AG04449 (cell line): ENCODE measurements around the gene LRRC15.

Experiments used
- CTCF ChIA-PET: fragments of 350-600 bp; formaldehyde crosslinking; extraction: SDS; loops from one replicate; lab custom pipeline; 2021; ENCODE audit warnings: antibody characterized with exemption; lab: Yijun Ruan, JAX
- POLR2A ChIA-PET: fragments of 400-600, 350-600 bp; formaldehyde crosslinking; extraction: SDS; loops from one replicate; lab custom pipeline; 2020; ENCODE audit warnings: antibody characterized with exemption, inconsistent platforms; lab: Yijun Ruan, JAX
- DNase-seq: peaks from one replicate; pipeline ENCODE4 v3.0.0-alpha.2; 2010; ENCODE audit warnings: low read depth, low spot score
- H3K4me3 ChIP-seq: 2 replicates; pipeline ENCODE4 v1.5.1; 2011; ENCODE audit warnings: low read depth, mild to moderate bottlenecking, control low read depth, low read length
- CTCF ChIP-seq: IDR thresholded peaks from one replicate; pipeline ENCODE4 v1.5.1; 2011; ENCODE audit warnings: mild to moderate bottlenecking, moderate library complexity, low read length, control low read depth, inconsistent platforms; ENCODE audit not compliant: insufficient read depth; ENCODE audit errors: missing control alignments

The LRRC15 gene

GRCh38 chr3:194311000-194311399, 58.5 kb downstream of the LRRC15 start:
- no peak for TF ChIP-seq CTCF
- ChIA-PET POLR2A (no interaction called here), CTCF (interaction anchor here (14.0 kb wide), 1 partner anchor 527 kb away, joined by 416 read pairs; no protein-coding TSS in a partner anchor)

GRCh38 chr3:194310060-194310835, 59.3 kb downstream of the LRRC15 start:
- ChIA-PET CTCF (interaction anchor here (1.4 to 14.0 kb wide), 2 partner anchors 13 to 526 kb away, joined by 3 to 416 read pairs; no protein-coding TSS in a partner anchor), POLR2A (no interaction called here)
- no peak for TF ChIP-seq CTCF
- H3K4me3 ChIP-seq: no peak overlapping the region
- no peak for DNase-seq

More at GRCh38 chr3:194311000-194311399, 58.5 kb downstream of the LRRC15 start:
- DNase-seq: no peak
- no peak overlapping the region for H3K4me3 ChIP-seq

GRCh38 chr3:194308601-194309449, 60.7 kb downstream of the LRRC15 start:
- ChIA-PET CTCF (interaction anchor here (1.4 to 14.0 kb wide), 2 partner anchors 11 to 525 kb away, joined by 3 to 416 read pairs; no protein-coding TSS in a partner anchor), POLR2A (interaction anchor here (0.7 kb wide), 1 partner anchor 1629 kb away, joined by 3 read pairs; no protein-coding TSS in a partner anchor)
- no peak overlapping the region for H3K4me3 ChIP-seq
- no peak for TF ChIP-seq CTCF
- DNase-seq: no peak

GRCh38 chr3:194307849-194308248, 61.7 kb downstream of the LRRC15 start:
- ChIA-PET CTCF (interaction anchor here (4.1 to 14.0 kb wide), 2 partner anchors 8 to 524 kb away, joined by 27 to 416 read pairs; no protein-coding TSS in a partner anchor), POLR2A (no interaction called here)
- TF ChIP-seq CTCF: no peak
- H3K4me3 ChIP-seq: no peak overlapping the region
- no peak for DNase-seq

GRCh38 chr3:194306771-194307640, 62.5 kb downstream of the LRRC15 start:
- CTCF ChIA-PET: interaction anchor here (0.6 to 4.1 kb wide), 2 partner anchors 9 to 519 kb away, joined by 3 to 27 read pairs; no protein-coding TSS in a partner anchor
- POLR2A ChIA-PET: no interaction called here
- DNase-seq: no peak
- TF ChIP-seq CTCF: no peak
- no peak overlapping the region for H3K4me3 ChIP-seq
